ENCODE data around the gene ALG14.

- TF ChIP-seq POLR2A (IDR thresholded peaks at IDR 0.05; ENCODE audit: low read depth, low read length) (no peak), POLR2AphosphoS5 (IDR thresholded peaks at IDR 0.05; ENCODE audit: low read depth, low read length) (no peak), POU2F2 (IDR thresholded peaks at IDR 0.05; ENCODE audit: low read depth, low read length) (no peak), SPI1 (IDR thresholded peaks at IDR 0.05; ENCODE audit: low read depth, low read length) (no peak), TAF1 (IDR thresholded peaks at IDR 0.05; ENCODE audit: low read depth, low read length) (no peak)
These were observed 43.0 kb upstream of the ALG14 start for GRCh38 chr1:95115708-95116137.

Data from GM12891 (cell line).